Activated T-cell treated with anti-CD3 and anti-CD28 coated beads for 4 hours (primary cell): ENCODE results near the gene CABCOCO1.
"Not testable (repeated sequence)": the region's sequence is repeated elsewhere in the genome, so short reads cannot be mapped to it uniquely, and the experiment has no call there.

ENCODE experiments used
- DNase-seq: peaks from one replicate; pipeline ENCODE4 v3.0.0-alpha.2; 2020

The CABCOCO1 gene

GRCh38 chr10:61719906-61720305 lies 57.2 kb downstream of the CABCOCO1 start:
- no peak for DNase-seq

GRCh38 chr10:61721431-61721830 lies 58.7 kb downstream of the CABCOCO1 start:
- no peak for DNase-seq

GRCh38 chr10:61725221-61725620 lies 62.5 kb downstream of the CABCOCO1 start:
- DNase-seq, result not testable (repeated sequence)

- no peak for DNase-seq
These were observed 66.9 kb downstream of the CABCOCO1 start for GRCh38 chr10:61729596-61729995.

GRCh38 chr10:61730671-61731070 lies 67.9 kb downstream of the CABCOCO1 start:
- no peak for DNase-seq

- DNase-seq, result no peak
These were observed 68.9 kb downstream of the CABCOCO1 start for GRCh38 chr10:61731638-61732037.

GRCh38 chr10:61732629-61733278 lies 70.0 kb downstream of the CABCOCO1 start:
- no peak for DNase-seq

- no peak for DNase-seq
These were observed 70.7 kb downstream of the CABCOCO1 start for GRCh38 chr10:61733358-61733940.

- DNase-seq, result no peak
These were observed 73.2 kb downstream of the CABCOCO1 start for GRCh38 chr10:61735882-61736281.

- DNase-seq, result not testable (repeated sequence)
These were observed 74.7 kb downstream of the CABCOCO1 start for GRCh38 chr10:61737455-61737854.

- no peak for DNase-seq
These were observed 80.1 kb downstream of the CABCOCO1 start for GRCh38 chr10:61742812-61743211.

GRCh38 chr10:61744469-61744868 lies 81.7 kb downstream of the CABCOCO1 start:
- no peak for DNase-seq

- DNase-seq, result no peak
These were observed 83.6 kb downstream of the CABCOCO1 start for GRCh38 chr10:61746377-61746776.

GRCh38 chr10:61747307-61747706 lies 84.6 kb downstream of the CABCOCO1 start:
- DNase-seq, result no peak

- DNase-seq, result no peak
These were observed 86.6 kb downstream of the CABCOCO1 start for GRCh38 chr10:61749291-61749690.

- DNase-seq, result peak; percentile 53
These were observed 88.3 kb downstream of the CABCOCO1 start for GRCh38 chr10:61750943-61751471.

GRCh38 chr10:61751599-61751998 lies 88.9 kb downstream of the CABCOCO1 start:
- no peak for DNase-seq

GRCh38 chr10:61752111-61753011 lies 89.6 kb downstream of the CABCOCO1 start:
- DNase-seq, result no peak

- DNase-seq, result no peak
These were observed 90.7 kb downstream of the CABCOCO1 start for GRCh38 chr10:61753453-61753852.

GRCh38 chr10:61754587-61755550 lies 92.1 kb downstream of the CABCOCO1 start:
- DNase-seq, result no peak

- DNase-seq, result no peak
These were observed 94.3 kb downstream of the CABCOCO1 start for GRCh38 chr10:61757001-61757400.
